ENCODE measurements around the gene PEX14.

- TF ChIP-seq CTCF (IDR thresholded peaks at IDR 0.05; ENCODE audit: low read length): no peak
- no peak for TF ChIP-seq EZH2 (IDR thresholded peaks at IDR 0.05; ENCODE audit: borderline replicate concordance, low read length)
Observed at GRCh38 chr1:10656431-10656830, 181.7 kb downstream of the PEX14 start.
